K562 (cell line): Measurements from ENCODE around the gene KIF3B. TPM values are rescaled to one million over a fixed set of nuclear protein-coding genes. Genes with fewer than 3 reads are reported as not detected.

Experiments used
- ARNT ChIP-seq, 2 experiments: fragments of 450-650 bp; IDR thresholded peaks; 2 replicates each; pipeline ENCODE4 v1.6.1; 2016; ENCODE audit warnings: mild to moderate bottlenecking in 1 of 2
- C11orf30 ChIP-seq: fragments of 450-650 bp; IDR thresholded peaks from 2 replicates; pipeline ENCODE4 v1.6.1; 2016; ENCODE audit warnings: low read depth, mild to moderate bottlenecking
- CBFA2T3 ChIP-seq: fragments of 450-650 bp; IDR thresholded peaks from 2 replicates; pipeline ENCODE4 v1.6.1; 2017
- CCAR2 ChIP-seq: fragments of 200-400 bp; formaldehyde crosslinking; IDR thresholded peaks from 2 replicates; pipeline ENCODE4 v1.6.1; 2017; ENCODE audit warnings: mild to moderate bottlenecking, low read depth, low read length
- CHD2 ChIP-seq: IDR thresholded peaks from 2 replicates; pipeline ENCODE4 v1.6.1; 2011; ENCODE audit warnings: low read depth, low read length
- DPF2 ChIP-seq: fragments of 450-650 bp; IDR thresholded peaks from 2 replicates; pipeline ENCODE4 v1.6.1; 2016
- ETV5 ChIP-seq: sonication (generic); formaldehyde crosslinking; IDR thresholded peaks from 2 replicates; pipeline ENCODE4 v1.4.0; 2020; ENCODE audit warnings: low read depth, mild to moderate bottlenecking, missing genetic modification reagents
- GATA2 ChIP-seq: sonication (generic); formaldehyde crosslinking; IDR thresholded peaks from 2 replicates; pipeline ENCODE4 v1.4.0; 2020; ENCODE audit warnings: mild to moderate bottlenecking, missing genetic modification reagents
- KLF13 ChIP-seq: fragments of 450-650 bp; IDR thresholded peaks from 2 replicates; pipeline ENCODE4 v1.6.1; 2016; ENCODE audit warnings: missing genetic modification characterization, low read depth, mild to moderate bottlenecking, missing compliant biosample characterization, moderate library complexity, borderline replicate concordance
- MCM2 ChIP-seq: fragments of 450-650 bp; IDR thresholded peaks from 2 replicates; pipeline ENCODE4 v1.6.1; 2017; ENCODE audit warnings: low read depth, mild to moderate bottlenecking
- PCBP1 ChIP-seq: fragments of 200-400 bp; formaldehyde crosslinking; IDR thresholded peaks from 2 replicates; pipeline ENCODE4 v1.6.1; 2018; ENCODE audit warnings: mild to moderate bottlenecking, low read depth, low read length; ENCODE audit not compliant: poor library complexity, severe bottlenecking
- POLR3A ChIP-seq: IDR thresholded peaks from 2 replicates; pipeline ENCODE4 v1.6.1; 2011; ENCODE audit warnings: borderline replicate concordance, mild to moderate bottlenecking, moderate library complexity; ENCODE audit not compliant: insufficient read length, insufficient read depth; ENCODE audit errors: extremely low read depth
- RBM22 ChIP-seq: fragments of 200-400 bp; formaldehyde crosslinking; IDR thresholded peaks from 2 replicates; pipeline ENCODE4 v1.6.1; 2018; ENCODE audit warnings: low read length, low read depth; ENCODE audit not compliant: poor library complexity, severe bottlenecking
- RFX5 ChIP-seq: IDR thresholded peaks from 2 replicates; pipeline ENCODE4 v1.6.1; 2011; ENCODE audit warnings: low read depth, mild to moderate bottlenecking, improper control_type of control experiment, low read length
- RNF2 ChIP-seq: sonication (generic); IDR thresholded peaks from 2 replicates; pipeline ENCODE4 v1.6.1; 2016
- SMARCE1 ChIP-seq: fragments of 450-650 bp; IDR thresholded peaks from 2 replicates; pipeline ENCODE4 v1.7.1; 2016; ENCODE audit warnings: mild to moderate bottlenecking
- SOX6 ChIP-seq: fragments of 450-650 bp; IDR thresholded peaks from 2 replicates; pipeline ENCODE4 v1.6.1; 2014; ENCODE audit warnings: mild to moderate bottlenecking
- TCF7 ChIP-seq: sonication (generic); IDR thresholded peaks from 2 replicates; pipeline ENCODE4 v1.6.1; 2016; ENCODE audit warnings: antibody characterized with exemption, borderline replicate concordance
- TCF7L2 ChIP-seq: fragments of 150-350 bp; IDR thresholded peaks from 2 replicates; pipeline ENCODE4 v1.6.1; 2016; ENCODE audit warnings: low read depth, mild to moderate bottlenecking, low read length, moderate library complexity
- TCFL5 ChIP-seq: fragments of 250-450 bp; sonication (Bioruptor Pico); conservative IDR thresholded peaks from 2 replicates; pipeline ENCODE4 v1.6.1; 2021; ENCODE audit warnings: mild to moderate bottlenecking, moderate library complexity, matching md5 sums
- TRIM24 ChIP-seq, 2 experiments: fragments of 450-650 bp; IDR thresholded peaks; 2 replicates each; pipeline ENCODE4 v1.6.1; 2016
- ZKSCAN3 ChIP-seq: fragments of 250-450 bp; sonication (Bioruptor Pico); IDR thresholded peaks from 2 replicates; pipeline ENCODE4 v1.4.0; 2020
- ZNF140 ChIP-seq: fragments of 250-450 bp; sonication (Bioruptor Pico); IDR thresholded peaks from 2 replicates; pipeline ENCODE4 v1.8.0; 2021; ENCODE audit warnings: moderate library complexity, mild to moderate bottlenecking, inconsistent platforms
- ZNF146 ChIP-seq: IDR thresholded peaks from one replicate; pipeline ENCODE4 v1.6.1; 2018; ENCODE audit warnings: missing compliant biosample characterization; ENCODE audit not compliant: unreplicated experiment
- ZNF316 ChIP-seq: fragments of 450-650 bp; IDR thresholded peaks from 2 replicates; pipeline ENCODE4 v1.6.1; 2016
- ZZZ3 ChIP-seq: fragments of 450-650 bp; IDR thresholded peaks from 2 replicates; pipeline ENCODE4 v1.6.1; 2016; ENCODE audit warnings: antibody characterized with exemption, mild to moderate bottlenecking, moderate library complexity
- polyA plus RNA-seq, 8 experiments: library from polyadenylated mRNA; depleted of rRNA in 4 of 8; stranded (reverse) in 5 of 8; unstranded in 3 of 8; fragments of >200 nt; fragmentation: Nextera tagmentation in 2 of 8; fragmentation: Illumina TruSeq in 1 of 8; extraction: Ambion mirVana in 2 of 8; extraction: Trizol in 1 of 8; gene quantifications; 2 replicates each; pipeline versions ENCODE4 v1.2.1 to v1.2.3, GENCODE V29; 2011 to 2014; ENCODE audit warnings: inconsistent platforms in 1 of 8, missing spikeins in 1 of 8
- total RNA-seq, 7 experiments: library from RNA; depleted of rRNA in 6 of 7; stranded (reverse); fragments of >200 nt in 6 of 7; fragmentation: Illumina TruSeq in 2 of 7; extraction: Trizol in 2 of 7; gene quantifications; 2 replicates each; pipeline versions ENCODE4 v1.2.1 to v1.2.3, GENCODE V29; 2011 to 2021; ENCODE audit warnings: low replicate concordance in 1 of 7
- TF ChIP-seq, protein P1 (sequence below): fragments of 450-650 bp; IDR thresholded peaks from 2 replicates; pipeline ENCODE4 v1.6.1; 2016
- TF ChIP-seq, protein P2 (sequence below): sonication (generic); formaldehyde crosslinking; IDR thresholded peaks from 2 replicates; pipeline ENCODE4 v1.8.1; 2023; ENCODE audit warnings: mild to moderate bottlenecking, missing genetic modification reagents
- TF ChIP-seq, protein P3 (sequence below): fragments of 250-450 bp; sonication (Bioruptor Pico); IDR thresholded peaks from 2 replicates; pipeline ENCODE4 v1.5.0; 2020; ENCODE audit warnings: mild to moderate bottlenecking

The KIF3B gene
- total and polyA plus RNA-seq, 9 of the 15 experiments (the other 6 are each of a cell fraction or from before 2014, with no cell fraction given) = 2.9 to 12.3 (median 8.6) TPM

DNA sequence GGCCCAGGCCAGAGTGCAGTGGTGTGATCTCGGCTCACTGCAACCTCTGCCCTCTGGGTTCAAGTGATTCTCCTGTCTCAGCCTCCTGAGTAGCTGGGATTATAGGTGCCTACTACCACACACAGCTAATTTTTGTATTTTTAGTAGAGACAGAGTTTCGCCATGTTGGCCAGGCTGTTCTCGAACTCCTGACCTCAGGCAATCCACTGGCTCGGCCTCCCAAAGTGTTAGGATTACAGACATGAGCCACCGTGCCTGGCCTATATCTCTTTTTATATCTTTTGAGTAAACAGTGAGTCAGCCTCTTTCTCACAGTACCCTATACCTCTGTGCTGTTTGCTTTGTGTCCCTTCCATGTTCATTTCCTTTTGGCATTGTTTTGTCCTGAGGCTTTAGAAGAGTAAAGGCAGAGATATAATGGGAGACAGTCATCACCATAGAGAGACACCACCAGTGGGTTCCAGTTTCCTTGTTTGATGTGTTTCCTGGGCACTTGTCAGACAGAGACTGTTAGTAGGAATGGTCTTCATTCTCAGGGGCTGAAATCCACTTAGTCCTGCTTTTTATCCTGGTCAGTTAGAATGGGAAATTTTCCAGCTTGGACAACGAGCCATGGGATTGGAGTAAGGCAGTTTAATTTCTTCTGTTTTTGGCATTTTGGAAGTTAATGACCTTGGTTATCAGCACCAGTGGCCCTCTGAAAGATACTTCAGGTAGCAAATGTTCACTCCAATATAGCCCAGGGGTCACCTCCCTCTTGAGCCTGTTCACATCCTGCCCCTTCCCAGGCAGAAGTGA is 48.5 kb downstream of the KIF3B start (continued):
- TF ChIP-seq ARNT (IDR thresholded peaks at IDR 0.05) (0 out of 4 replicates have a peak, but pooled peaks of 1 of the 2 experiments have one; percentile 61), SOX6 (peak; percentile 86), CHD2 (no peak), C11orf30 (peak; percentile 80), DPF2 (peak; percentile 91), GATA2 (CRISPR knock-in tag) (no peak), CBFA2T3 (no peak), KLF13 (no peak), SMARCE1 (peak; percentile 96), ZKSCAN3 (no peak), TCF7 (no peak), RBM22 (no peak), RFX5 (no peak), ZNF140 (CRISPR knock-in tag) (no peak), TRIM24 (IDR thresholded peaks at IDR 0.05) (0 out of 4 replicates have a peak, but pooled peaks have one; percentile 6 to 27), TCFL5 (no peak), MCM2 (no peak), POLR3A (no peak), CCAR2 (no peak), RNF2 (no peak), TCF7L2 (no peak), ZZZ3 (no peak), ETV5 (CRISPR knock-in tag) (no peak), PCBP1 (no peak), ZNF316 (peak; percentile 62; the same call in 1 of the 2 replicates), ZNF146 (no peak)
- TF ChIP-seq, protein P1, sequence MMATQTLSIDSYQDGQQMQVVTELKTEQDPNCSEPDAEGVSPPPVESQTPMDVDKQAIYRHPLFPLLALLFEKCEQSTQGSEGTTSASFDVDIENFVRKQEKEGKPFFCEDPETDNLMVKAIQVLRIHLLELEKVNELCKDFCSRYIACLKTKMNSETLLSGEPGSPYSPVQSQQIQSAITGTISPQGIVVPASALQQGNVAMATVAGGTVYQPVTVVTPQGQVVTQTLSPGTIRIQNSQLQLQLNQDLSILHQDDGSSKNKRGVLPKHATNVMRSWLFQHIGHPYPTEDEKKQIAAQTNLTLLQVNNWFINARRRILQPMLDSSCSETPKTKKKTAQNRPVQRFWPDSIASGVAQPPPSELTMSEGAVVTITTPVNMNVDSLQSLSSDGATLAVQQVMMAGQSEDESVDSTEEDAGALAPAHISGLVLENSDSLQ = no peak
- TF ChIP-seq, protein P2, sequence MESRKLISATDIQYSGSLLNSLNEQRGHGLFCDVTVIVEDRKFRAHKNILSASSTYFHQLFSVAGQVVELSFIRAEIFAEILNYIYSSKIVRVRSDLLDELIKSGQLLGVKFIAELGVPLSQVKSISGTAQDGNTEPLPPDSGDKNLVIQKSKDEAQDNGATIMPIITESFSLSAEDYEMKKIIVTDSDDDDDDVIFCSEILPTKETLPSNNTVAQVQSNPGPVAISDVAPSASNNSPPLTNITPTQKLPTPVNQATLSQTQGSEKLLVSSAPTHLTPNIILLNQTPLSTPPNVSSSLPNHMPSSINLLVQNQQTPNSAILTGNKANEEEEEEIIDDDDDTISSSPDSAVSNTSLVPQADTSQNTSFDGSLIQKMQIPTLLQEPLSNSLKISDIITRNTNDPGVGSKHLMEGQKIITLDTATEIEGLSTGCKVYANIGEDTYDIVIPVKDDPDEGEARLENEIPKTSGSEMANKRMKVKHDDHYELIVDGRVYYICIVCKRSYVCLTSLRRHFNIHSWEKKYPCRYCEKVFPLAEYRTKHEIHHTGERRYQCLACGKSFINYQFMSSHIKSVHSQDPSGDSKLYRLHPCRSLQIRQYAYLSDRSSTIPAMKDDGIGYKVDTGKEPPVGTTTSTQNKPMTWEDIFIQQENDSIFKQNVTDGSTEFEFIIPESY = no peak
- TF ChIP-seq, protein P3, sequence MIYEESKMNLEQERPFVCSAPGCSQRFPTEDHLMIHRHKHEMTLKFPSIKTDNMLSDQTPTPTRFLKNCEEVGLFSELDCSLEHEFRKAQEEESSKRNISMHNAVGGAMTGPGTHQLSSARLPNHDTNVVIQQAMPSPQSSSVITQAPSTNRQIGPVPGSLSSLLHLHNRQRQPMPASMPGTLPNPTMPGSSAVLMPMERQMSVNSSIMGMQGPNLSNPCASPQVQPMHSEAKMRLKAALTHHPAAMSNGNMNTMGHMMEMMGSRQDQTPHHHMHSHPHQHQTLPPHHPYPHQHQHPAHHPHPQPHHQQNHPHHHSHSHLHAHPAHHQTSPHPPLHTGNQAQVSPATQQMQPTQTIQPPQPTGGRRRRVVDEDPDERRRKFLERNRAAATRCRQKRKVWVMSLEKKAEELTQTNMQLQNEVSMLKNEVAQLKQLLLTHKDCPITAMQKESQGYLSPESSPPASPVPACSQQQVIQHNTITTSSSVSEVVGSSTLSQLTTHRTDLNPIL (CRISPR knock-in tag) = no peak
